ENCODE results near the gene VDAC1.
"Not testable (repeated sequence)": the region's sequence is repeated elsewhere in the genome, so short reads cannot be mapped to it uniquely, and the experiment has no call there.

Gene VDAC1

GRCh38 chr5:133944263-133945185 lies 60.3 kb downstream of the VDAC1 start:
- in situ Hi-C loops (cut with MboI; ENCODE audit: low sequenced_read_pairs) = no loop called here

- in situ Hi-C loops (cut with MboI; ENCODE audit: low sequenced_read_pairs) = no loop called here
Observed at GRCh38 chr5:133943475-133943817, 61.3 kb downstream of the VDAC1 start.

- in situ Hi-C loops (cut with MboI; ENCODE audit: low sequenced_read_pairs) = no loop called here
Observed at GRCh38 chr5:133942614-133943474, 61.9 kb downstream of the VDAC1 start.

GRCh38 chr5:133941456-133942196 lies 63.1 kb downstream of the VDAC1 start:
- in situ Hi-C loops (cut with MboI; ENCODE audit: low sequenced_read_pairs) = no loop called here

GRCh38 chr5:133939668-133940067 lies 65.1 kb downstream of the VDAC1 start:
- in situ Hi-C loops (cut with MboI; ENCODE audit: low sequenced_read_pairs) = no loop called here

- in situ Hi-C loops (cut with MboI; ENCODE audit: low sequenced_read_pairs) = no loop called here
Observed at GRCh38 chr5:133938929-133939328, 65.8 kb downstream of the VDAC1 start.

GRCh38 chr5:133938039-133938821 lies 66.5 kb downstream of the VDAC1 start:
- in situ Hi-C loops (cut with MboI; ENCODE audit: low sequenced_read_pairs) = no loop called here

- in situ Hi-C loops (cut with MboI; ENCODE audit: low sequenced_read_pairs) = not testable (repeated sequence)
Observed at GRCh38 chr5:133937628-133938027, 67.1 kb downstream of the VDAC1 start.

GRCh38 chr5:133936651-133937015 lies 68.1 kb downstream of the VDAC1 start:
- in situ Hi-C loops (cut with MboI; ENCODE audit: low sequenced_read_pairs) = no loop called here

- in situ Hi-C loops (cut with MboI; ENCODE audit: low sequenced_read_pairs) = not testable (repeated sequence)
Observed at GRCh38 chr5:133935991-133936650, 68.7 kb downstream of the VDAC1 start.

GRCh38 chr5:133935667-133935940 lies 69.2 kb downstream of the VDAC1 start:
- in situ Hi-C loops (cut with MboI; ENCODE audit: low sequenced_read_pairs) = no loop called here

GRCh38 chr5:133934822-133935666 lies 69.7 kb downstream of the VDAC1 start:
- in situ Hi-C loops (cut with MboI; ENCODE audit: low sequenced_read_pairs) = no loop called here

GRCh38 chr5:133934311-133934710 lies 70.5 kb downstream of the VDAC1 start:
- in situ Hi-C loops (cut with MboI; ENCODE audit: low sequenced_read_pairs) = no loop called here

GRCh38 chr5:133933670-133934295 lies 71.0 kb downstream of the VDAC1 start:
- in situ Hi-C loops (cut with MboI; ENCODE audit: low sequenced_read_pairs) = no loop called here

- in situ Hi-C loops (cut with MboI; ENCODE audit: low sequenced_read_pairs) = no loop called here
Observed at GRCh38 chr5:133933169-133933509, 71.6 kb downstream of the VDAC1 start.

GRCh38 chr5:133932441-133933168 lies 72.2 kb downstream of the VDAC1 start:
- in situ Hi-C loops (cut with MboI; ENCODE audit: low sequenced_read_pairs) = no loop called here

GRCh38 chr5:133931546-133931945 lies 73.2 kb downstream of the VDAC1 start:
- in situ Hi-C loops (cut with MboI; ENCODE audit: low sequenced_read_pairs) = no loop called here

GRCh38 chr5:133930813-133931090 lies 74.0 kb downstream of the VDAC1 start:
- in situ Hi-C loops (cut with MboI; ENCODE audit: low sequenced_read_pairs) = no loop called here
